Heart right ventricle (tissue), 16 donors: ENCODE results near the gene NTSR1. TPM values are rescaled to one million over a fixed set of nuclear protein-coding genes. Genes with fewer than 3 reads are reported as not detected.

Source experiments
- ATAC-seq, 8 donors: fragments of 200-7000 bp; cut with Tn5 transposase; one replicate each; pipeline ENCODE4 v1.9.1; 2020; ENCODE audit warnings: mild to moderate bottlenecking in 8 of 8, moderate library complexity in 8 of 8, moderate number of reproducible peaks in 1 of 8
- DNase-seq, 2 donors: peaks; one replicate each; pipeline ENCODE4 v3.0.0-alpha.2; 2020
- H3K27ac ChIP-seq, 10 donors: fragments of 200-600 bp; sonication (generic) in 2 of 10; one replicate each; pipeline versions ENCODE4 v1.5.0 to v1.8.0; 2020 to 2022; ENCODE audit warnings: mild to moderate bottlenecking in 3 of 10
- H3K27me3 ChIP-seq, 7 donors: fragments of 200-600 bp; one replicate each; pipeline ENCODE4 v1.8.0; 2021 to 2022; ENCODE audit warnings: mild to moderate bottlenecking in 2 of 7
- H3K36me3 ChIP-seq, 9 donors: fragments of 200-600 bp; sonication (generic) in 1 of 9; one replicate each; pipeline versions ENCODE4 v1.5.0 to v1.8.0; 2020 to 2022; ENCODE audit warnings: mild to moderate bottlenecking in 2 of 9
- H3K4me1 ChIP-seq, 9 donors: fragments of 200-600 bp; sonication (generic) in 1 of 9; one replicate each; pipeline versions ENCODE4 v1.5.0 to v1.8.0; 2020 to 2022; ENCODE audit warnings: mild to moderate bottlenecking in 4 of 9
- H3K4me3 ChIP-seq, 10 donors: fragments of 200-600 bp; sonication (generic) in 2 of 10; one replicate each; pipeline versions ENCODE4 v1.5.0 to v1.8.0; 2020 to 2022; ENCODE audit warnings: mild to moderate bottlenecking in 7 of 10, moderate library complexity in 2 of 10
- H3K9me3 ChIP-seq, 11 donors: fragments of 200-600 bp in 10 of 11; sonication (generic) in 2 of 11; one replicate each; pipeline versions ENCODE4 v1.5.0 to v1.8.0; 2013 to 2022; ENCODE audit warnings: mild to moderate bottlenecking in 2 of 11, control low read depth in 1 of 11, moderate library complexity in 1 of 11
- WGBS, 2 donors: extraction: QIAGEN DNeasy Blood & Tissue Kit; methylation state at CpG; one replicate each; pipeline ENCODE4 v1.1.7; 2013; ENCODE audit warnings: inconsistent platforms in 1 of 2; 5-methylcytosine and 5-hydroxymethylcytosine counted together
- intact Hi-C, 10 donors: fragments of 100-400 bp; cut with DNase I; formaldehyde crosslinking; loops; one replicate each; pipeline versions ENCODE4 v1.11.1 to v1.14.2; 2022
- polyA plus RNA-seq, 2 donors: library from polyadenylated mRNA; stranded (reverse); fragments of 200-250 nt; gene quantifications; one replicate each; pipeline ENCODE4 v1.2.3, GENCODE V29; 2013
- total RNA-seq, 10 donors: library from RNA; stranded (reverse); fragmentation: NEBNext Ultra II Directional in 3 of 10; extraction: Animal tissue kit (Norgen Biotek cat#: 25700) in 3 of 10; gene quantifications; one replicate each; pipeline versions ENCODE4 v1.2.1 to v1.2.4, GENCODE V29; 2021 to 2023
- TF ChIP-seq, protein P1 (sequence below), 9 donors: fragments of 200-600 bp; sonication (generic) in 2 of 9; IDR thresholded peaks; one replicate each; pipeline versions ENCODE4 v1.5.0 to v1.8.0; 2021 to 2022; ENCODE audit warnings: antibody characterized with exemption in 9 of 9, mild to moderate bottlenecking in 5 of 9, moderate library complexity in 1 of 9
- donor health status: Arrhythmogenic right ventricular cardiomyopathy.
- donor health status: ischemic (EF 13 %, LVEDD 7.1; RV severe dilation, severe dysfunction).
- donor health status: healthy with polysubstance abuse.
- donor health status: DM: no; HTN: yes; CAD: no.
- donor health status: DM: no; HTN: no; CAD: no.
- donor health status: ischemic (EF 25% LVEDD 6.9; RV normal size, moderate dysfunction).
- donor health status: ischemic (EF 25% LVEDD 5.7; RV mildly dilated, moderate dysfunction).
- donor health status: healthy.
- donor health status: DM: yes; HTN: yes; CAD: no.
- donor health status: Ischemic cardiomyopathy.
- donor health status: ischemic (EF 35%, LVEDD 5.7; RV mildly dilated, moderate dysfunction).
- donor health status: nonischemic (EF 11% LVEDD 7.7; RV severe dilation, severe dysfunction).
- donor health status: DM: yes; HTN: yes; CAD: no.
- donor health status: PGD.
- donor health status: ischemic (EF 29% LVEDD 5.4; RV normal size, mild dysfunction).
- donor health status: nonischemic (EF 23%, LVEDD 6.1; RV moderate dilation, normal function).

The NTSR1 gene
- total and polyA plus RNA-seq, 12 donors, result 0.08 TPM; not detected in 10

DNA sequence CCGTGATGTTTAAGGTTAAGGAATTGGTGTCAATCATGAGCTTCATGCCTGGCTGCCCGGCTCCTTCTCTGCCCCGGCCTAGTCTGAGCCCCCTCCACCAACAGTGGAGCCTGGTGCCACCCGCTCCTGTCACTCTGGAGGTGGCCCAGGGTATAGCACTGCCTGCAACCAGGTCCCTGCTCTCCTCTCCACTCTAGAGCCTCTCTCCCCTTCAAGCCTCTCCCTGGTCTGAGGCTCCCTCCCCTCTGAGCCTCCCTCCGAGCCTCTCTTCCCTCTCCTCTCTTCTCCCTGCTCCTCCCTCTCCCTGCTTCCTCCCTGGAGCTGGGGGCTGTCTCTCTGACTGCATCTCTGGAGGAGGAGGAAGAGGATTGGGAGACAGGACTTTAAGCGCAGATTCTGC is 56.4 kb downstream of the NTSR1 start:
- H3K27me3 ChIP-seq, result peaks cover 0 to 53% (median 41%) of the 10 kb centered on the region in 7 donors

DNA sequence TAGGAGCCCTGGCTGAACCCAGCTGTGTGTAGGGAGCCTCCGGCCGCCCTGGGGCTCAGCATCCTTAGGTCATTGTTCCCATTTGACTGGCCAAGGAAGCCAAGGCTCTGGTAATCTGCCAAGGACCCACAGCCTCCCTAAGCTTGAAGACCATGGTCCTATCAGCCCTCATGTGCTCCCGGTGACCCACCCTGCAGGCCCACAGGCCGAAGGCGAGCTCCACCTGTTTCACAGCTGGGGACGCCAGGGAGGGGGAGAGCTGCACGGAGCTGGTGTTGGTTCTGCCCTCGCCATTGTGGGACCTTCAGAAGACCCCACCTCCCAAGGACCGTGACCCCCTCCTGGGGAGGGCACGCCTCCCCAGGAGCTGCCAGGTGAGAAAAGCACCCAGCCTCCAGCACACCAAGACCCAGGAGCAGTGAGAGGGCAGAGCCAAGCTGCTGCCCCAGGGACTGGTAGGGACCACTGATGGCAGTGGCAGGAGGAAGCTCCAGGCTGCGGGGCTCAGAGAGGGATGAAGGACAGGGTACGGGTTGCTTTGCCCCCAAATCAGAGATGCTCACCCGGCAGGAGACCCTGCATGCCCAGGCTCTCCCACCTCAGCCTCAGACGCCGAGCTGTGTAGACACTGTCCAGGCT is 56.9 kb downstream of the NTSR1 start:
- H3K9me3 ChIP-seq, result no peaks in the 10 kb centered on the region
- TF ChIP-seq, protein P1, sequence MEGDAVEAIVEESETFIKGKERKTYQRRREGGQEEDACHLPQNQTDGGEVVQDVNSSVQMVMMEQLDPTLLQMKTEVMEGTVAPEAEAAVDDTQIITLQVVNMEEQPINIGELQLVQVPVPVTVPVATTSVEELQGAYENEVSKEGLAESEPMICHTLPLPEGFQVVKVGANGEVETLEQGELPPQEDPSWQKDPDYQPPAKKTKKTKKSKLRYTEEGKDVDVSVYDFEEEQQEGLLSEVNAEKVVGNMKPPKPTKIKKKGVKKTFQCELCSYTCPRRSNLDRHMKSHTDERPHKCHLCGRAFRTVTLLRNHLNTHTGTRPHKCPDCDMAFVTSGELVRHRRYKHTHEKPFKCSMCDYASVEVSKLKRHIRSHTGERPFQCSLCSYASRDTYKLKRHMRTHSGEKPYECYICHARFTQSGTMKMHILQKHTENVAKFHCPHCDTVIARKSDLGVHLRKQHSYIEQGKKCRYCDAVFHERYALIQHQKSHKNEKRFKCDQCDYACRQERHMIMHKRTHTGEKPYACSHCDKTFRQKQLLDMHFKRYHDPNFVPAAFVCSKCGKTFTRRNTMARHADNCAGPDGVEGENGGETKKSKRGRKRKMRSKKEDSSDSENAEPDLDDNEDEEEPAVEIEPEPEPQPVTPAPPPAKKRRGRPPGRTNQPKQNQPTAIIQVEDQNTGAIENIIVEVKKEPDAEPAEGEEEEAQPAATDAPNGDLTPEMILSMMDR (IDR thresholded peaks at IDR 0.05), result no peak
- 80 to 82% methylated on average over 15 of the region's 15 CpGs for WGBS, 2 donors
- no peak overlapping the region for H3K4me3 ChIP-seq
- H3K27ac ChIP-seq, result no peak overlapping the region
- no peaks in the 10 kb centered on the region for H3K36me3 ChIP-seq
- DNase-seq (no peak), ATAC-seq (no peak)
- intact Hi-C loops, result no loop called here
- peaks cover 0 to 53% (median 41%) of the 10 kb centered on the region in 7 donors for H3K27me3 ChIP-seq
- peaks cover 0 to 11% (median 0%) of the 10 kb centered on the region in 9 donors for H3K4me1 ChIP-seq

More for the DNA sequence above, 56.4 kb downstream of the NTSR1 start:
- Histone ChIP-seq H3K9me3 (no peaks in the 10 kb centered on the region), H3K4me1 (peaks cover 0 to 11% (median 0%) of the 10 kb centered on the region in 9 donors), H3K27ac (no peak overlapping the region), H3K4me3 (no peak overlapping the region), H3K36me3 (no peaks in the 10 kb centered on the region)
- TF ChIP-seq, protein P1 (IDR thresholded peaks at IDR 0.05), result no peak
- ATAC-seq (no peak), DNase-seq (no peak)
- intact Hi-C loops, result no loop called here
- WGBS, 2 donors, result 79 to 81% methylated on average over 6 of the region's 6 CpGs

DNA sequence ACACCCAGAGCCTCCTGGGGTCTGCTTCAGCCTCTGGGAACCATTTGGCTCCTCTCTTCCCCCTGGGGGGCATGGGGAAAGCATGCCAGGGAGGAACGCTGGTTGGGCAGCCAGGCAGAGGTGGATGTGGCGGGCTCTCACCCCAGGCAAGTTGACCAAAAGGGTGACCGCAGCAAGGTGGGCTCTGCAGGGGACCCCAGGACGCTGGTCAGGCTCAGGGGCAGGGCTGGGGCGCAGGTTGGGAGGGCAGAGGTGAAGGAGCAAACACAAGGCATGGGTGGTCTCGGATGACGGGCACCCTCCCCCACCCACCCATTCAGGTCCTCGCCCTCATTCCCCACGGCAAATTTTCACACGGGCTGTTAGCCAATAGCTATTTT is 57.4 kb downstream of the NTSR1 start:
- peaks cover 0 to 11% (median 0%) of the 10 kb centered on the region in 9 donors for H3K4me1 ChIP-seq
- no peak overlapping the region for H3K4me3 ChIP-seq
- ATAC-seq (no peak), DNase-seq (no peak)
- peaks cover 0 to 51% (median 41%) of the 10 kb centered on the region in 7 donors for H3K27me3 ChIP-seq
- intact Hi-C loops, result no loop called here
- H3K27ac ChIP-seq, result no peak overlapping the region
- whole genome bisulfite sequencing, 2 donors, result 63 to 66% methylated on average over 10 of the region's 10 CpGs
- TF ChIP-seq, protein P1 (IDR thresholded peaks at IDR 0.05), result no peak
- H3K9me3 ChIP-seq, result no peaks in the 10 kb centered on the region
- H3K36me3 ChIP-seq, result no peaks in the 10 kb centered on the region

DNA sequence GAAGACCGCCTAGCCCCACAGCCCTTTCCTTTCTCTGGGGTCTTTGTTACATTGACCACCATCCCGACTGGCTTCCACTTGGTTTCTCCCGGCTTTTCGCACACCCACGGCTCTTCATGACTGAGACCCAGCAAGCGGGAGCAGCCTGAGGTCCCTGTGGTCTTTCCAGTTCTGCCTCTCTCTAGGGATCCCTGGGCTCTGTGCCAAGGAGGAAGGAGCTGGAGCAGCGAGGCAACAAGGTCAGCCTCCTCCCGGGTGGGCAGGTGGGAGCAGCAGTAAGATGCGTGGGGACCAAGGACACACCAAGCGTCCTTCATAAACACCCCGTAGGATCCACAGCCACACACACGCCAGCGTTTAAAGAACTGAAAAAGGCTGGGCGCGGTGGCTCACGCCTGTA is 58.1 kb downstream of the NTSR1 start:
- 56 to 58% methylated on average over 16 of the region's 16 CpGs for WGBS, 2 donors
- no peak for DNase-seq
- intact Hi-C loops, result no loop called here

More for the DNA sequence above, 58.1 kb downstream of the NTSR1 start:
- TF ChIP-seq, protein P1 (IDR thresholded peaks at IDR 0.05), result no peak
- H3K27me3 ChIP-seq, result peaks cover 0 to 53% (median 41%) of the 10 kb centered on the region in 7 donors
- H3K4me3 ChIP-seq, result no peak overlapping the region
- peaks cover 0 to 11% (median 0%) of the 10 kb centered on the region in 9 donors for H3K4me1 ChIP-seq
- H3K27ac ChIP-seq, result no peak overlapping the region
- no peak for ATAC-seq
- no peaks in the 10 kb centered on the region for H3K36me3 ChIP-seq
- H3K9me3 ChIP-seq, result no peaks in the 10 kb centered on the region
